Fibroblast of peridontal ligament (primary cell): ENCODE data around the gene AGTRAP.

Source experiments
- DNase-seq: peaks from one replicate; pipeline ENCODE4 v3.0.0-alpha.2; 2010; ENCODE audit errors: extremely low read depth

Gene AGTRAP

GRCh38 chr1:11784256-11784992, 48.5 kb downstream of the AGTRAP start:
- no peak for DNase-seq

- DNase-seq, result peak; percentile 20
These were observed 49.2 kb downstream of the AGTRAP start for GRCh38 chr1:11784993-11785769.

- DNase-seq, result no peak
These were observed 50.2 kb downstream of the AGTRAP start for GRCh38 chr1:11786168-11786567.

GRCh38 chr1:11787251-11787803, 51.4 kb downstream of the AGTRAP start:
- DNase-seq, result peak; percentile 64

GRCh38 chr1:11787804-11788436, 52.0 kb downstream of the AGTRAP start:
- DNase-seq, result no peak

- no peak for DNase-seq
These were observed 52.7 kb downstream of the AGTRAP start for GRCh38 chr1:11788549-11789053.

- no peak for DNase-seq
These were observed 53.5 kb downstream of the AGTRAP start for GRCh38 chr1:11789126-11790067.

GRCh38 chr1:11790101-11790879, 54.4 kb downstream of the AGTRAP start:
- no peak for DNase-seq

- DNase-seq, result peak; percentile 97
These were observed 55.2 kb downstream of the AGTRAP start for GRCh38 chr1:11790880-11791715.

GRCh38 chr1:11792106-11792505, 56.2 kb downstream of the AGTRAP start:
- DNase-seq, result no peak

GRCh38 chr1:11793819-11794218, 57.9 kb downstream of the AGTRAP start:
- no peak for DNase-seq

GRCh38 chr1:11794446-11795237, 58.7 kb downstream of the AGTRAP start:
- no peak for DNase-seq

- no peak for DNase-seq
These were observed 59.4 kb downstream of the AGTRAP start for GRCh38 chr1:11795238-11795890.

GRCh38 chr1:11796036-11796828, 60.3 kb downstream of the AGTRAP start:
- DNase-seq, result no peak

GRCh38 chr1:11797525-11798216, 61.7 kb downstream of the AGTRAP start:
- DNase-seq, result peak; percentile 16

GRCh38 chr1:11799099-11799498, 63.2 kb downstream of the AGTRAP start:
- DNase-seq, result no peak

GRCh38 chr1:11799896-11800295, 64.0 kb downstream of the AGTRAP start:
- DNase-seq, result no peak
